A673 (cell line): ENCODE results near the gene TTC28. TPM values are rescaled to one million over a fixed set of nuclear protein-coding genes. Genes with fewer than 3 reads are reported as not detected.

Source experiments
- BruUV-seq: library from RNA; stranded (reverse); fragments of 400-500 nt; replicated peaks from 2 replicates; lab custom pipeline; 2021; lab: Mats Ljungman, UMichigan
- CTCF ChIA-PET: fragments of 300-600 bp; sonication (Branson Sonifier 250); formaldehyde crosslinking; loops from one replicate; lab custom pipeline; 2022; ENCODE audit warnings: antibody characterized with exemption; lab: Charles Lee
- POLR2A ChIA-PET: fragments of 300-600 bp; sonication (Branson Sonifier 250); formaldehyde crosslinking; loops from one replicate; lab custom pipeline; 2022; ENCODE audit warnings: antibody characterized with exemption; ENCODE audit not compliant: low non-redundant PET; lab: Charles Lee
- DNase-seq: peaks from one replicate; pipeline ENCODE4 v3.0.0-alpha.2; 2015; ENCODE audit warnings: low spot score
- H3K27ac ChIP-seq: fragments of 200-600 bp; sonication (generic); 2 replicates; pipeline ENCODE4 v1.5.1; 2016; ENCODE audit warnings: mixed run types, low read depth, mild to moderate bottlenecking, mixed read lengths, antibody characterized with exemption, low read length; ENCODE audit not compliant: poor library complexity, severe bottlenecking
- H3K27me3 ChIP-seq: fragments of 200-600 bp; sonication (generic); replicated peaks from 2 replicates; pipeline ENCODE4 v1.6.1; 2017; ENCODE audit warnings: mixed run types, low read depth, mild to moderate bottlenecking, mixed read lengths, antibody characterized with exemption, low read length; ENCODE audit not compliant: insufficient read depth, poor library complexity
- H3K36me3 ChIP-seq: fragments of 200-600 bp; sonication (generic); 2 replicates; pipeline ENCODE4 v1.6.1; 2016; ENCODE audit warnings: mixed run types, mild to moderate bottlenecking, mixed read lengths, antibody characterized with exemption, low read length; ENCODE audit not compliant: insufficient read depth, poor library complexity, severe bottlenecking
- H3K4me1 ChIP-seq: fragments of 200-600 bp; sonication (generic); 2 replicates; pipeline ENCODE4 v1.6.1; 2017; ENCODE audit warnings: mixed run types, mild to moderate bottlenecking, mixed read lengths, antibody characterized with exemption, low read length; ENCODE audit not compliant: insufficient read depth, poor library complexity, severe bottlenecking
- H3K4me3 ChIP-seq: fragments of 200-600 bp; sonication (generic); 2 replicates; pipeline ENCODE4 v1.5.1; 2016; ENCODE audit warnings: low read depth, mixed run types, mild to moderate bottlenecking, mixed read lengths, low read length; ENCODE audit not compliant: poor library complexity, severe bottlenecking
- H3K9me3 ChIP-seq: fragments of 200-600 bp; sonication (generic); 2 replicates; pipeline ENCODE4 v1.6.1; 2016; ENCODE audit warnings: mixed run types, low read depth, mild to moderate bottlenecking, mixed read lengths, antibody characterized with exemption, low read length; ENCODE audit not compliant: poor library complexity, severe bottlenecking
- EZH2 ChIP-seq: fragments of 200-600 bp; sonication (generic); IDR thresholded peaks from 2 replicates; pipeline ENCODE4 v1.6.1; 2017; ENCODE audit warnings: borderline replicate concordance, low read depth, mild to moderate bottlenecking, mixed read lengths, antibody characterized with exemption, low read length; ENCODE audit not compliant: poor library complexity, severe bottlenecking
- intact Hi-C: fragments of 100-400 bp; cut with micrococcal nuclease; formaldehyde crosslinking; loops from one replicate; pipeline ENCODE4 v1.10.0; 2022; ENCODE audit not compliant: unreplicated experiment
- total RNA-seq: library from RNA; stranded (reverse); gene quantifications from 2 replicates; pipeline ENCODE4 v1.2.3, GENCODE V29; 2021
- TF ChIP-seq, protein P1 (sequence below): fragments of 300-800, 200-600 bp; sonication (generic); conservative IDR thresholded peaks from 2 replicates; pipeline ENCODE4 v1.5.1; 2017; ENCODE audit warnings: low read depth, mild to moderate bottlenecking, antibody characterized with exemption, low read length, moderate library complexity, mixed read lengths

TTC28 gene
- total RNA-seq, 1 experiment from 2014 or later: 48.7 TPM

DNA sequence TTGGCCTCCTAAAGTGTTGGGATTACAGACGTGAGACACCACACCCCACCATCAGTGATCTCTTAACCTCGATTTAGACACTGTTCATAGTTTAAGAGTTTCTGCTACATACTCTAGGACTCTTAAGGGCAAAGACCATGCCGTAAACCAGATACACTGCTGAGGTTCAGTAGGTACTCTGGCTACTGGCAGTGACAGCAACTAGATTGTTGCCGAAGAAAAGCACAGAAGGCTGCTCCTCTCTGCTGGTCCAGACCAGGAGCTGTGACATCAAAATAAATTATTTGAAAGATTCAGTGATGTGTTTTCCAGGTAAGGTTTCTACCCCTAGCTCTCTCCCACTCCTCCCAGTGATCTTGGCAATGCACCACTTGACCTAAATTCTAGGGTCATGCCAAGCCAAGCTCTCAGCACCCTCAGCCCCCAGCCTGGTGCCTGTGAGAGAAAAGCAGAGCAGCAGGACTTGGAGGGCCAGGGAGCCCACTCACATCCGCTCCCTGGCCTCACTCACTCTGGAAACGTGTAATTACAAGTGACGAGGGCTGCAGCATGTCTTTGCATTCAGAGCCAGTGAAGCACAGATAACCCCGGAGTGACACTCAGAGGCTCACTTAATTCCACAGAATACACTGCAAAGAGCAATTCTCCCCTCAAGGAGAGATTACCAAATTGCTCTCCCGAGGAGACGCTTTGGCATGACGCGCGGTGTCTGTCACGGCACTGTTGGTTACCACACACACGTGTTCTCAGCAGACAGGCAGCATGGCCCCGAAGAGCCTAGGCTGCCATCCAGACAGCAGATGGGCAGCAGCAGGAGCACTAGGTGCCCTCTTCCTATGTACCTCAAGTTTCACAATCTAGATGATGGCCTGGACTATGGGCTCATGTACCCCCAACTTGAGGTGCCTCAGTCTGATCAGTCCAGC is 663.7 kb downstream of the TTC28 start:
- no peaks in the 10 kb centered on the region for H3K36me3 ChIP-seq
- no peak overlapping the region for H3K27ac ChIP-seq
- POLR2A ChIA-PET: no interaction called here
- no peak overlapping the region for H3K4me3 ChIP-seq
- no peak for TF ChIP-seq EZH2
- TF ChIP-seq, protein P1, sequence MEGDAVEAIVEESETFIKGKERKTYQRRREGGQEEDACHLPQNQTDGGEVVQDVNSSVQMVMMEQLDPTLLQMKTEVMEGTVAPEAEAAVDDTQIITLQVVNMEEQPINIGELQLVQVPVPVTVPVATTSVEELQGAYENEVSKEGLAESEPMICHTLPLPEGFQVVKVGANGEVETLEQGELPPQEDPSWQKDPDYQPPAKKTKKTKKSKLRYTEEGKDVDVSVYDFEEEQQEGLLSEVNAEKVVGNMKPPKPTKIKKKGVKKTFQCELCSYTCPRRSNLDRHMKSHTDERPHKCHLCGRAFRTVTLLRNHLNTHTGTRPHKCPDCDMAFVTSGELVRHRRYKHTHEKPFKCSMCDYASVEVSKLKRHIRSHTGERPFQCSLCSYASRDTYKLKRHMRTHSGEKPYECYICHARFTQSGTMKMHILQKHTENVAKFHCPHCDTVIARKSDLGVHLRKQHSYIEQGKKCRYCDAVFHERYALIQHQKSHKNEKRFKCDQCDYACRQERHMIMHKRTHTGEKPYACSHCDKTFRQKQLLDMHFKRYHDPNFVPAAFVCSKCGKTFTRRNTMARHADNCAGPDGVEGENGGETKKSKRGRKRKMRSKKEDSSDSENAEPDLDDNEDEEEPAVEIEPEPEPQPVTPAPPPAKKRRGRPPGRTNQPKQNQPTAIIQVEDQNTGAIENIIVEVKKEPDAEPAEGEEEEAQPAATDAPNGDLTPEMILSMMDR: no peak
- DNase-seq: no peak
- no peaks in the 10 kb centered on the region for H3K4me1 ChIP-seq
- H3K27me3 ChIP-seq: no peaks in the 10 kb centered on the region
- H3K9me3 ChIP-seq: no peaks in the 10 kb centered on the region
- CTCF ChIA-PET: interaction anchor here (0.6 kb wide), 1 partner anchor 1330 kb away, joined by 4 read pairs; no protein-coding TSS in a partner anchor
- intact Hi-C loops: no loop called here
- BruUV-seq: no TSS peak

DNA sequence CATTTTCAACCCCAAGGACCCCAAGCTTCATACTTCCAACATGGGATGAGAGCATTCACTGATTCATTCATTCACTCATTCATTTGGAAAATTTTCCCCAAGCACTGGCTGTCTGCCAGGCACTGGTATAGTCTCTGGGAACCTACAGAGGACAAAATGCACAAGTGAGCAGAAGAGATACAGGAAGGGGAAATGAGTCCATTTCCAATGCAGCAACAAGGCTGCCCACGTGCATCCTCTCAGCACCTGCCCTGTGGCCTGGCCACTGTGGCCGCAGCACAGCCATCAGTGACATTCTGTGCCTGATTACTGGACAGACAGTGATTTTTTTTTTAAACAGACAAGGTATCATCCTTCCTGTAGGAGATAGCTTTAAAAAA is 664.6 kb downstream of the TTC28 start:
- intact Hi-C loops: no loop called here
- POLR2A ChIA-PET: no interaction called here
- CTCF ChIA-PET: interaction anchor here (0.6 kb wide), 1 partner anchor 1329 kb away, joined by 4 read pairs; no protein-coding TSS in a partner anchor

DNA sequence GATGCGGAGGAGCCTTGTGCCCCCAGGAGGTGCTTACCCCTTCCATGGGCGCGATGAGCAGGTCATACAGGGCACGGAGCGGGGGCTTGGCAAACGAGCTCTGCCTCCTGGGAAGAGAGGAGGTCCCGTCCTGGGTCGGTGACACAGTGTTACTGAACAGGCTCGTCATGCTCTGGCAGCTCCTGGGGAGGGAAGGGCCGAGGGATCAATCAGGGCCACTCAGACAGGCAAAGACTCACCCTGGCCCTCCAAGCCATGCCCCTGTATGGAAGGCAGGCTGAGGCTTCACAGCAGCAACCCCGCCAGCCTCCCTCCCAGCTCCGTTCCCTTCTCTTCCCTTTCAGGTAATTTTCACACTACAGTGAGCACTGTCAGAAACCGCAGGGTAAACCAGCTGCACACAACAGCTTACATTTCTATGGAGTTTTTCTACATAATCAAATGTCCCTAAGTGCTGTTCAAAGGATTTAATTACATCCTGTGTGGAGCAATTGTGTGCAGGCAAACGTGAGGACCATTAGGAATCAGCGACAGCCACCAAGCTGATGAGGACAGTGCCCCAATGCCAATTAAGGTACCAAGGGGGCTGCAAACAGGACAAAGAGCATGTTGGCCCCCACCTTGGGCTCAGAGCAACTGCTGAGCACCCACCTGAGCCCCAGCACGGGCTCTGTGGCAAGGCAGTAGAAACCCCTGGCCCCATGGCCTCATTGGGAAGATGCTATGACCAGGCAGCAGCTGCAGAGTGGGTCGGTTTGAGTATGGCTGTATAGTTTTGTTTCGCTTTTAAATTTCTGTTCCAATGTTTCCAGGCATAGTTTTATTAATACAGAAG is 665.2 kb downstream of the TTC28 start:
- peak; percentile 18 for DNase-seq
- no TSS peak for BruUV-seq
- ChIA-PET CTCF (no interaction called here), POLR2A (no interaction called here)
- Histone ChIP-seq H3K27ac (no peak overlapping the region), H3K4me1 (no peaks in the 10 kb centered on the region), H3K36me3 (no peaks in the 10 kb centered on the region), H3K9me3 (no peaks in the 10 kb centered on the region), H3K27me3 (no peaks in the 10 kb centered on the region), H3K4me3 (no peak overlapping the region)
- intact Hi-C loops: no loop called here
- no peak for TF ChIP-seq EZH2
- TF ChIP-seq, protein P1: no peak

More for the DNA sequence above, 664.6 kb downstream of the TTC28 start:
- H3K4me3 ChIP-seq: no peak overlapping the region
- no peak overlapping the region for H3K27ac ChIP-seq
- no TSS peak for BruUV-seq
- H3K9me3 ChIP-seq: no peaks in the 10 kb centered on the region
- H3K4me1 ChIP-seq: no peaks in the 10 kb centered on the region
- no peaks in the 10 kb centered on the region for H3K36me3 ChIP-seq
- no peak for DNase-seq
- no peak for TF ChIP-seq EZH2
- TF ChIP-seq, protein P1: no peak
- H3K27me3 ChIP-seq: no peaks in the 10 kb centered on the region
